ENCODE data around the gene CASZ1. TPM values are rescaled to one million over a fixed set of nuclear protein-coding genes. Genes with fewer than 3 reads are reported as not detected.

Gene CASZ1
- total RNA-seq, 1 donor from 2014 or later = 5.7 TPM

- DNase-seq (ENCODE audit: extremely low read depth, low read depth, low spot score) = no peak
These were observed 103.9 kb downstream of the CASZ1 start for GRCh38 chr1:10692401-10693021.

GRCh38 chr1:10691740-10692125 is 104.7 kb downstream of the CASZ1 start:
- DNase-seq (ENCODE audit: extremely low read depth, low read depth, low spot score) = no peak

DNA sequence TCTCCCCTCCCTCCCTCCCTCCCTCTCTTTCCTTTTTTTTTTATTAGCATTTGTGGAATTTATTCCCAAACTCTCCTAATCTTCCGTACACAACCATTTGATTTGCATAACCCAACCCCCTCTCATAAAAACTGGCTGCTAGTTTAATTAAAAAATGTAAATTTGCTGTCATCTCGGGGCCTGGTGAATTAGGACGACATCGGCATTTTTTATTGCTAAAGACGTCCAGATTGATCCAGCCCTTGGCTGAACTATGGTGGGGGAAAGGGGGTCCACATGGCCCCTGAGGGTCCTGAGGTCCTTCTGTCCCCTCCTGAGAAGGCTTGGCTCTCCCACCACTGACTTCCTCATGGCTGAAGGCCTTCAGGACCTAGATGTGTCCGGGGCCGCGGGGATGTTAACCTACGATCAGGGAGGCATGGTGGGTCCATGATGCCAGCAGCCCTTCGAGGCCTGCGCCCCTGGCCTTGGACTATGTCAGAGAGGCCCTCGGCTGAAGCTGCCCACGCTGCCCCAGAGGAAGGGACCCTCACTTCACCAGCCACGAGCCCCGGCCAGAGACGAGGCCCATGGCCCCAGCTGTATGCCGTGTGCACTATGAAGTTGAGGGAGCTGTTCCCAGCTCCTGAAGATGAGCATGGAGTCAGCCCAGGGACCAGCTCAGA is 105.2 kb downstream of the CASZ1 start:
- DNase-seq (ENCODE audit: extremely low read depth, low read depth, low spot score) = no peak

DNA sequence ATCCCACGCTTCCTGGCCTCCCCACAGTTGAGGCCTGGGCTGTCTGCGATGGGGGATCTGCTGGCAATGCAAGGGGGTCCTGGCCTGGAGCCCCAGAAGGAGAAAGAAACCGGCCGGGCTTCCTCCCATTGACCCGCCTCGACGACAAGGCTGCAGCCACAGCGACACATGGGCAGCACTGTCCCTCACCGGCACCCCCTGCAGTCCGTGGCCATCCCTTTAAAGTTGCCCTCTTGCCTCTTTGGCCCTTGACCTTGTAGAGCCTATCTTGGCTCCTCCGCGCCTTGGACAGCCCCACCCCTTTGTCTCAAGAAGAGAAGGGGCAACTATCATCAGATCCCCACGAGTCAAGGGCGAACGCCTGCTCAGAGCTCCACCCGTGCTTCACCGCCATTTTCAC is 106.0 kb downstream of the CASZ1 start:
- DNase-seq (ENCODE audit: extremely low read depth, low read depth, low spot score) = no peak

GRCh38 chr1:10688409-10688786 is 108.0 kb downstream of the CASZ1 start:
- DNase-seq (ENCODE audit: extremely low read depth, low read depth, low spot score) = no peak

DNA sequence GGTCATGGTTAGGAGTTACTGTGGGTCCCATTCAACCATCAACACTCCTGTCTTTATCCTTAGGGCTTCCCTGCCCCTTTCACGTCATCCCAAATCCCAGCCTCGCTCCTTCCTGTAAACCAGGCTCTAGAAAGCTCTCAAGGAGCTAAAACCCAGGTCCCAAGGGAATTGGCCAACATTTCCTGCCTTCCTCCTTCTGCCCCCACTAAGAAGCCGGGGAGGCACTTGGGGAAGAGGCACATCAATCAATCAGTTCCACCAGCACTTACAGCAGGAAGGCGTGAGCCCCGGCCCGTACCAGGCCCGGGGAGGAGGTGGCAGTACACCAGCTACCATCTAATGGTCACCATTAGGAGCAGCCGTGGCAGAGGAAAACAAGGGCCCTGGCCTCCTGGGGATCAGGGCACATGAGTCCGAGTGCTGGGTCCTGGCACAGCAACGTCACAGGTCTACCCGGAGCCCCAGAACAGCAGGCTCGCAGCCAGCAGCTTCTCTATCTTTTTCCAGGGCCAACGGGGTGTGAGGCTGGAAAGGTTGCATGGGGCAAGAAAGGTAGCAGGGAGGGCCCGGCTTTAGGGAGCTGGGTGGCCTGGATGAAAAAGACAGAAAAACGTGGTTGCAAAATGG is 108.6 kb downstream of the CASZ1 start:
- DNase-seq (ENCODE audit: extremely low read depth, low read depth, low spot score) = no peak

GRCh38 chr1:10687251-10687651 is 109.2 kb downstream of the CASZ1 start:
- DNase-seq (ENCODE audit: extremely low read depth, low read depth, low spot score) = no peak

GRCh38 chr1:10686404-10687040 is 109.9 kb downstream of the CASZ1 start:
- no peak for DNase-seq (ENCODE audit: extremely low read depth, low read depth, low spot score)

- no peak for DNase-seq (ENCODE audit: extremely low read depth, low read depth, low spot score)
These were observed 110.5 kb downstream of the CASZ1 start for GRCh38 chr1:10685808-10686403.

DNA sequence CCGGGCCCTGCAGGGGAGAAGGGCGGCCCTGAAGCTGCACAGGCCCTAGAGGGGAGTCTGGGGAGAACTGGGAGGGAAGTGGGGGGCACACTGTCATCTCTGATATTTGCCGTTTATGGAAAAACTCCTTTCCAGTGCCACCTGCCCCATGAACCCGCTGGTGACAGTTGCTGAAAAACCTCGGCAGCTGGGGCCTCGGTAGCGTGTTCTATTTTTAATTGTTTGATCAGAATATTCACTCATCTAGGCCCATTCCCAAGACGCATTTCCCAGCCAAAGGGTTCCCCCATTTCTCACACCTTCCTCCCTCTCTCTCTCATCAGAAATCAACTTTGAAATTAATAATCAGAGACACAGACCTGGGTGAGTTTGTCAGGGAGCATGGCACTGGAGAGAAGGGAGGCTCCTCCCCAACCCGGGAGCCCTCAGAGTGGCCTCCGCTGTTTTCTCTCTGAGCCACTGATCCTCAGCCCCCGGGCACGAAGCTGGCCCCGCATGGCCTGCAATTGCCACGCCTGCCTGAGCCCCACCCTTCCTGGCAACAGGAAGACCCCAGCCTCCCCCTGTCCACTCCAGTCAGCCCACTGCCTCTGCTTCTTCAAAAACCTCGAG is 111.1 kb downstream of the CASZ1 start:
- no peak for DNase-seq (ENCODE audit: extremely low read depth, low read depth, low spot score)

GRCh38 chr1:10684221-10684620 is 112.2 kb downstream of the CASZ1 start:
- no peak for DNase-seq (ENCODE audit: extremely low read depth, low read depth, low spot score)

DNA sequence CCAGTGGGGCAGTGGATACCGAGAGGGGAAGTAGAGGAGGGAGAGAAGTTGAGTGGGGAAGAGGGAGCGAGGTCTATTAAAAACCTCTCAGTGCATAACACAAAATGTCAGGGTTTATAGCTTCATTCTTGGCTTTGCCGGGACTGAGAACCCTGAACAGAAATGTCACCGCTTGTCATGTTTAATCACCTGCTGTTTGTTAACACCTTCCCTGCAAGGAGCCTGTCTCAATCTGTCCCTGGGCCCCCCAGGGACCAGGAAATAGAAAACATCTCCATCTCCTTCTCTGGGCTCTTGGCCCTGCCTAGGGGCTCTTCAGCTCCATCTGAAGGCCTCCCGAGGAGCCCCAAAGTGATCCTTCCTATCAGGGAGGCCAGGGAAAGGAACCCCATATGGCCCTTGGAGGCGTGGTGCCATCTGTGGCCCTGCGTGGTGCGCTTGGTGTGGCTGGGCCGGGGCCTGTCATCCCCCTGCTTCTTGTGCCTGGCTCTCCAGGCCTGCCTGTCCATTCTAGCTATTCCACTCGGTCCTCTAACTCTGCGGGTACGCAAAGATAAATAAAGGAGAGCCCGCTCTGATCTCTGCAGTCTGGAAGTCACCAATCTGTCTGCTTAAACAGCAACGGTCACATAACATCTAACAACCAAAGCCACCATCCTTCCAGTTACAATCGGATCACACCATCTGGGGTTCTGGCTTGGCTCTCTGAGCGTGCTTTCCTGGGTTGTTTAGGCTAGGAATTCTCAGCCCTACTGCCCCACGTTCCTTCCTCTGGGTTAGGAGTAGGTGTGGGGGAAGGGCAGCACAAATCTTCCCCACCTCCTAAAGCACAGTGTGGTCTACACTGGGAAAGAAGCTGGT is 113.8 kb downstream of the CASZ1 start:
- no peak for DNase-seq (ENCODE audit: extremely low read depth, low read depth, low spot score)

GRCh38 chr1:10682108-10682445 is 114.4 kb downstream of the CASZ1 start:
- no peak for DNase-seq (ENCODE audit: extremely low read depth, low read depth, low spot score)

DNA sequence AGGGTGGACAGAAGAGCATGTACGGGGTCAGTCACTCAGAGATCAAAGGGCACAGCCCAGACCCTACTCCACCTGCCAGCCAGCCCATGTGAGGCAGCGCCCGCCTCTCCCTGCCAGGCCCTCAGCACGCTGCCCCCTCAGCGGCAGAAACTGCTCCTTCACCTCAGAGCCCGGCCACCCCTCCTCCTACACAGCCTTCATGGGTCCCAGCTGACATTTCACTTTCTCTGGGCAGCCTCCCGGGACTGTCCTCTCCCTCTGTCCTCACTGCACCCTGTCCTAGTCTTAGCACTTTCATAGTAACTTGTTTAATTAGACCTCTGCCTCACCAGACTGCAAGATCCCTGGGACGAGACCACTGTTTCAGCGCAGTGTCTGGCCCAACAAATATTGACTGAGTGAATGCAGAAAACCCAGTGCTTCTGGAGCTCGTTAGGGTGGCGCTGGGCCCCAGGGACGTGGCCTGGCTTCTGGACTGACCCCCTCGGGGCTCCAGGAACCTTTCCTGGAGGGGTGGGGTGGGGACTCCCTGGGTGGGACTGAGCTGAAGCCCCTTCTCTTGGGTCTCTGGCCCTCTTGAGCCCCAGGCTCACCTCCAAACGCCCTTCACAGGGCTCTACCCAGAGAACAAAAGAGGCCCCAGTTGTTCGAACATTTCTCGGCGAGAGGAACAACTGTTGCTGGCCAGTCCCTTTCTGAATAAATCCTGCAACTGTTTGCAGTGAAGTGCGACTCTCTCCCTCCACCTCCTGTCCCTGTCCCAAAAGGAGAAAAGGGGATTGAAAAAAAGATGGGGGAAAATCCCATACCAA is 114.9 kb downstream of the CASZ1 start:
- DNase-seq (ENCODE audit: extremely low read depth, low read depth, low spot score) = no peak

DNA sequence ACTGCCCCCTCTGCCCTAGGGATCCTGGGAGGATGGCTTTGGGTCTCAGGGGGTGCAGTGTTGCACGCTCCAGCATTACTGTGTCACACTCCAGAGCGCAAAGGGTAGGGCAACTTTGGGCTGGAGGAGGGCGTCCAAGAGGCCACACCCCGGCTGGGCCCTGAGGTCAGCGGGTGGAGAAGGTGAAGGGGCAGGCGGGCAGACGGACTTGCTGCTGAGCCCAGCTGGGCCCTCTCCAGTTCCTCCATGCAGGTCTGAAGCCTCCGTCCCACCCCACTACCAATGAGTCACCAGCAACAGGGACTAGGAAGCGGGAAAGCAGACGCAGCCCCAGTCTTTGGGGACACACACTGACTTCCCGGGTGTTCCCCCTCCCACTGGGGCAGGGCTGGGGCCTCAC is 116.0 kb downstream of the CASZ1 start:
- DNase-seq (ENCODE audit: extremely low read depth, low read depth, low spot score) = no peak

GRCh38 chr1:10679496-10680220 is 116.8 kb downstream of the CASZ1 start:
- DNase-seq (ENCODE audit: extremely low read depth, low read depth, low spot score) = no peak

- no peak for DNase-seq (ENCODE audit: extremely low read depth, low read depth, low spot score)
These were observed 117.6 kb downstream of the CASZ1 start for GRCh38 chr1:10678852-10679251.

DNA sequence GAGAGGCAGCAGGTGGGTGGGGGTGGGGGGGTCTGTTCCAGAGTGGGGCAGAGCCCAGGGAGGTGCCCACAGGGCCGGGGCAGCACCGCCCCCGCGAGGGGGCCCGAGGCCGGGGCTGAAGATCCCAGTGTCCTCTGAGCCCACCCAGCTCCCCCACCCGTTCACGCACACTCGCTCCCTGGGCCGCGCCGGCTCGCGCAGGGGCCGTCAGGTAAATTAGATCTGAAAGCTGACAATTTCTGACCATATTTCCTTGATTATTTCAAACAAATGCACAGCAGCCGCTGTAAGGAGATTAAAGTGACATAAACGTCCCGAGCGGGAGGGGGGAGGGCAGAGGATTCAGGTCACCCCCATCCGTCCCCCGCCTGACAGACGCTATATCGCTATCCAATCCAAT is 118.0 kb downstream of the CASZ1 start:
- DNase-seq (ENCODE audit: extremely low read depth, low read depth, low spot score) = no peak
